Activated CD4-positive, alpha-beta T cell treated with anti-CD3 and anti-CD28 coated beads for 48 hours (primary cell): ENCODE data around the gene MYRF.
A peak's percentile ranks its signal among the peaks of the same experiment; 100 is the strongest.

Experiments
- DNase-seq: peaks from one replicate; pipeline ENCODE4 v3.0.0-alpha.2; 2020

Gene MYRF

GRCh38 chr11:61742391-61742790, 10.0 kb upstream of the MYRF start:
- no peak for DNase-seq

- no peak for DNase-seq
Observed at GRCh38 chr11:61743486-61744095, 8.8 kb upstream of the MYRF start.

- DNase-seq = no peak
Observed at GRCh38 chr11:61744181-61744580, 8.3 kb upstream of the MYRF start.

GRCh38 chr11:61744609-61745156, 7.8 kb upstream of the MYRF start:
- DNase-seq = no peak

GRCh38 chr11:61745781-61746441, 6.5 kb upstream of the MYRF start:
- no peak for DNase-seq

GRCh38 chr11:61746442-61747191, 5.8 kb upstream of the MYRF start:
- DNase-seq = no peak

GRCh38 chr11:61747192-61747966, 5.1 kb upstream of the MYRF start:
- DNase-seq = peak; percentile 58

- no peak for DNase-seq
Observed at GRCh38 chr11:61747967-61748285, 4.5 kb upstream of the MYRF start.

GRCh38 chr11:61749591-61750217, 2.7 kb upstream of the MYRF start:
- DNase-seq = no peak

- no peak for DNase-seq
Observed at GRCh38 chr11:61750631-61751273, 1.7 kb upstream of the MYRF start.

- no peak for DNase-seq
Observed at GRCh38 chr11:61751384-61751783, 1.1 kb upstream of the MYRF start.

GRCh38 chr11:61752925-61753521, 587 bp downstream of the MYRF start:
- no peak for DNase-seq

- DNase-seq = no peak
Observed at GRCh38 chr11:61753672-61754071, 1.2 kb downstream of the MYRF start.

GRCh38 chr11:61754534-61755482, 2.4 kb downstream of the MYRF start:
- DNase-seq = no peak

GRCh38 chr11:61756147-61756451, 3.7 kb downstream of the MYRF start:
- DNase-seq = no peak

- peak; percentile 35 for DNase-seq
Observed at GRCh38 chr11:61756452-61757212, 4.2 kb downstream of the MYRF start.

GRCh38 chr11:61757213-61757862, 4.9 kb downstream of the MYRF start:
- DNase-seq = no peak

GRCh38 chr11:61760946-61761345, 8.5 kb downstream of the MYRF start:
- DNase-seq = no peak

- no peak for DNase-seq
Observed at GRCh38 chr11:61761440-61762222, 9.2 kb downstream of the MYRF start.
